Gastroesophageal sphincter (tissue), 3 donors: Measurements from ENCODE around the gene GABRD.

ENCODE experiments used
- CTCF ChIP-seq, 4 experiments: fragments of 200-600 bp in 2 of 4; fragments of 450-650 bp in 2 of 4; sonication (generic) in 1 of 4; IDR thresholded peaks; one replicate each; pipeline ENCODE4 v1.5.1; 2017 to 2019; ENCODE audit warnings: antibody characterized with exemption in 4 of 4, mild to moderate bottlenecking in 2 of 4, moderate library complexity in 2 of 4
- EP300 ChIP-seq: sonication (generic); formaldehyde crosslinking; IDR thresholded peaks from one replicate; pipeline ENCODE4 v1.6.1; 2017; ENCODE audit warnings: antibody characterized with exemption, mild to moderate bottlenecking
- POLR2A ChIP-seq, 2 donors: fragments of 450-650 bp; IDR thresholded peaks; one replicate each; pipeline ENCODE4 v1.6.1; 2017; ENCODE audit warnings: antibody characterized with exemption in 2 of 2, mild to moderate bottlenecking in 2 of 2, moderate library complexity in 1 of 2
- POLR2AphosphoS5 ChIP-seq: sonication (generic); formaldehyde crosslinking; IDR thresholded peaks from one replicate; pipeline ENCODE4 v1.6.1; 2017; ENCODE audit warnings: antibody characterized with exemption

GRCh38 chr1:2079396-2080085 lies 60.4 kb downstream of the GABRD start:
- TF ChIP-seq POLR2AphosphoS5 (no peak), EP300 (no peak), CTCF (IDR thresholded peaks at IDR 0.05) (no peak), POLR2A (IDR thresholded peaks at IDR 0.05) (no peak)
